HUES48 (cell line): ENCODE data around the gene HDAC1.

Experiments
- H3K27ac ChIP-seq: one replicate; pipeline ENCODE4 v1.7.0; 2013; ENCODE audit warnings: low read depth, low read length, inconsistent platforms
- H3K27me3 ChIP-seq: 2 replicates; pipeline ENCODE4 v1.6.1; 2013; ENCODE audit warnings: mild to moderate bottlenecking, low read length; ENCODE audit not compliant: control insufficient read depth, insufficient read depth
- H3K36me3 ChIP-seq: 2 replicates; pipeline ENCODE4 v1.6.1; 2013; ENCODE audit warnings: low read length; ENCODE audit not compliant: control insufficient read depth, insufficient read depth
- H3K4me1 ChIP-seq: 2 replicates; pipeline ENCODE4 v1.6.1; 2013; ENCODE audit warnings: mild to moderate bottlenecking, low read length; ENCODE audit not compliant: control insufficient read depth, insufficient read depth
- H3K4me3 ChIP-seq: 2 replicates; pipeline ENCODE4 v1.5.1; 2013; ENCODE audit warnings: mild to moderate bottlenecking, low read depth, low read length
- H3K9ac ChIP-seq: 2 replicates; pipeline ENCODE4 v1.6.1; 2013; ENCODE audit warnings: mild to moderate bottlenecking, low read depth, low read length, moderate library complexity
- H3K9me3 ChIP-seq: 2 replicates; pipeline ENCODE4 v1.6.1; 2013; ENCODE audit warnings: low read length; ENCODE audit not compliant: control insufficient read depth, insufficient read depth

HDAC1 gene

DNA sequence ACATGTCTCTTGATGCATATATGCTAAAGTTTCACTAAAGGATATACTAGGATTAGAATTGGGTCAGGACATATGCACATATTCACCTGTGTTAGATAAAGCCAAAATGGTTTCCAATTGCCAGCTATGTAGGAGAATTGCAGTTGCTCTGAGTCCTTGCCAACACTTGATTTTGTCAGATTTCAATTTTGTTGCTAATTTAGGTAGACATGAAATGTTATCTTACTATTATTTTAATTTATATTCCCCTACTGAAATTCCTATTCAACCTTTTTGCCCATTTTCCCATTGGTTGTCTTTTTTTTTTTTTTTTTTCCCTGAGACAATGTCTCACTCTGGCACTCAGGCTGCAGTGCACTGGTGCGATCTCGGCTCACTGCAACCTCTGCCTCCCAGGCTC lies 13.4 kb downstream of the HDAC1 start:
- Histone ChIP-seq H3K9ac (no peak overlapping the region), H3K4me1 (no peaks in the 10 kb centered on the region), H3K27me3 (no peaks in the 10 kb centered on the region), H3K27ac (no peak overlapping the region), H3K4me3 (no peak overlapping the region), H3K9me3 (no peaks in the 10 kb centered on the region), H3K36me3 (peaks cover 53% of the 10 kb centered on the region)

DNA sequence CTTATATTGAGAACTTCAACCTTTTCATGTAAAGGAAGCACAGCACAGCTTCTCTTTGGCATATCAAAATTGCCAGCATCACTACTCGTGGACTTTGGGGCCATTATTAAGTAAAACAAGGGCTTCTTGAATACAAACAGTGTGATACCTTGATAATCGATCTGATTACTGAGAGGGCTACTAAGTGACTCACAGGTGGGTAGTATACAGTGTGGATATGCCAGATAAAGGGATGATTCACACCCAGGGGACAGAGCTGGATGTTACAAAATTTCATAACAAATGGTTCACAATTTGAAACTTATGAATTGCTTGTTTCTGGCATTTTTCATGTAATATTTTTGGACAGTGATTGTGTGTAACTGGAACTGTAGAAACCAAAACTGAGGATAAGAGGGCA lies 15.4 kb downstream of the HDAC1 start:
- Histone ChIP-seq H3K4me3 (no peak overlapping the region), H3K27me3 (no peaks in the 10 kb centered on the region), H3K27ac (no peak overlapping the region), H3K4me1 (no peaks in the 10 kb centered on the region), H3K36me3 (peaks cover 47% of the 10 kb centered on the region), H3K9me3 (no peaks in the 10 kb centered on the region), H3K9ac (no peak overlapping the region)

DNA sequence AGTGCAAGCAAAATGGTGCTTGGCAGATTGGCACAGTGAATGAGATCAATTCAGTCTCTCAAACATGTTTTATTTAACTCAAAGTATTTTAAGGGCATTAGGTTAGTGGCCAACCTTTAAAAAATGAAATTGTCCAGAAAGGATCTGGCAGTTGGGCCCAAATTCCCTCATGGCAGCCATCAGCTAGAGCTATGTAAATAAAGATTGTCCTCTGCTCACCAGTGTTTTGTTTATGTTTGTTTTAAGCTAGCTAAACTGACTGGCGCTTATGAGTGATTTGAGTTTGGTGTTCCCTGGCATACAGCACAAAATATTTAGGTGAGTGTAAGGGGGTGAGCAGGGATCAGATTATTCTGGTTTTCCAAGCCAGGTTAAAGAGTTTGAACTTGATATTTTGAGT lies 18.1 kb downstream of the HDAC1 start:
- Histone ChIP-seq H3K4me1 (no peaks in the 10 kb centered on the region), H3K36me3 (peaks cover 24% of the 10 kb centered on the region), H3K27me3 (no peaks in the 10 kb centered on the region), H3K27ac (no peak overlapping the region), H3K9ac (no peak overlapping the region), H3K9me3 (no peaks in the 10 kb centered on the region), H3K4me3 (no peak overlapping the region)

DNA sequence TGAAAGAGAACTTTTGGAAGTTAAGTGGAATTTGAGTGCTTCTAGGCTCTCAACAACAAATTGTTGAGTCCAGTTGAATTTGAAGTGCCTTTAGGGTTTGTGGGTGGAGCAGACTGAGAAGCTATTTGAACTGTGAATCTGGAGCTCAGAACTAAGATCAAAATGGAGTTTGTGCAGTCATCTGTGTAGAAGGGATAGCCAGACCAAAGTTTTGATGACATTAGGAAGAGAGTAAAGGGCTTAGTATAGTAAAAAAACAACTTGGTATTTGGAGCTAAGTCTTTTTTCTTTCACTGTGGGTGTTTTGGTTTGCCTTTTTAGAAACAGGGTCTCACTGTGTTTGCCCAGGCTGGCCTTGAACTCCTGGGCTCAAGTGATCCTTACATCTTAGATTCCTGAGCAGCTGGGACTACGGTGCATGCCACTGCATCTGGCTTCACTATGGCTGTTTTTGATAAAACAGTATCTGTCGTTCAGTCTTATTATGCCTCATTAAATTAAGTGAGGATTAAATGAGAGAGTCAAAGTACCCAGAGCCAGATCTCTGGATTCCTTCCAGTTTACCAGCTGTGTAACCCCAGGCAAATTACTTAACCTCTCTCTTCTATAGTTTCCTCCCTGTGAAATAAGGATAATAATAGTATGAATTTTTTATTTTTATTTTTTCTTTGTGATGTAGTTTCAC lies 20.0 kb downstream of the HDAC1 start:
- Histone ChIP-seq H3K27me3 (no peaks in the 10 kb centered on the region), H3K9me3 (no peaks in the 10 kb centered on the region), H3K4me1 (no peaks in the 10 kb centered on the region), H3K27ac (no peak overlapping the region), H3K36me3 (peaks cover 13% of the 10 kb centered on the region), H3K9ac (no peak overlapping the region), H3K4me3 (no peak overlapping the region)

DNA sequence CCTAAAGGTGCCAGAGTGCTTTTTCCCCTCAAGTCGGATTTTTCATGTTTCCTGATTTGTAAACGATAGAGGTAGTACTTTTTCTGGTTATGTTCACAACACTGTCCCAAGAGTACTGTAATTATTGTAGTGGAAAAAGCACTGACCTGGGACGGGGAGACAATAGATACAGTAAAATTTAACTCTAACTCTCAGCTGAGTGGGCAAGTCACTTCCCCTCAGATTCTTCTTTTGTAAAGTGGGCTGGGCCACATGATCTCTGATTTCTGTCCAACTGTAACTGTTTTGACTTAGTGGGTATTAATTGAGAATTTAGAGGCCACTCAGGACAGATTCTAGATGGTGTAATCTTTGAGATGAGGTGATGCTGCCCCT lies 25.0 kb downstream of the HDAC1 start:
- Histone ChIP-seq H3K9me3 (no peaks in the 10 kb centered on the region), H3K4me3 (no peak overlapping the region), H3K27ac (no peak overlapping the region), H3K9ac (no peak overlapping the region), H3K4me1 (no peaks in the 10 kb centered on the region), H3K27me3 (no peaks in the 10 kb centered on the region), H3K36me3 (peaks cover 42% of the 10 kb centered on the region)

DNA sequence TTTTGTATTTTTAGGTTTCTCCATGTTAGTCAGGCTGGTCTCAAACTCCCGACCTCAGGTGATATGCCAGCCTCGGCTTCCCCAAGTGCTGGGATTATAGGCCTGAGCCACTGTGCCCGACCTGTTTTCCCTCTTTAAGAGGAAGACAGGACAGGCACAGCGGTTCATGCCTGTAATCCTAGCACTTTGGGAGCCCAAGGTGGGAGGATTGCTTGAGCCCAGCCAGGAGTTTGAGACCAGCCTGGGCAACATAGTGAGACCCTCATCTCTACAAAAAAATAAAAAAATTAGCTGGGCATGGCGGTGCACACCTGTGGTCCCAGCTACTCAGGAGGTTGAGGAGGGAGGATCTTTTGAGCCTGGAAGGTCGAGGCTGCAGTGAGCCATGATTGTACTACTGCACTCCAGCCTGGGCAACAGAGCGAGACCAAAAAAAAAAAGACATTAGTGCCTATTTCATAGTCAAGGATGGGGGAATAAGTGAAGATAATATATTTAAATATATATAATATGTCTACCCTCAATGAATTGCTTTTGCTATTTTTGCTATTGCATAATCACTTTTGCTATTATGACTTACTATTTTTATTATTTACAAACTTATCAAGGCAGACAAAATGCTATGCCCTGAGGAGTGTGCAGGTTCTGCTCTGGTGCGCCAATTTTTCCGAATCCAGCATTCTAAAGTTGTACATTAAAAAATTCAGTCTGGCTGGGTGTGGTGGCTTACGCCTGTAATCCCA lies 26.4 kb downstream of the HDAC1 start:
- Histone ChIP-seq H3K27me3 (no peaks in the 10 kb centered on the region), H3K4me3 (no peak overlapping the region), H3K9me3 (no peaks in the 10 kb centered on the region), H3K27ac (no peak overlapping the region), H3K9ac (no peak overlapping the region), H3K36me3 (peaks cover 47% of the 10 kb centered on the region), H3K4me1 (no peaks in the 10 kb centered on the region)

DNA sequence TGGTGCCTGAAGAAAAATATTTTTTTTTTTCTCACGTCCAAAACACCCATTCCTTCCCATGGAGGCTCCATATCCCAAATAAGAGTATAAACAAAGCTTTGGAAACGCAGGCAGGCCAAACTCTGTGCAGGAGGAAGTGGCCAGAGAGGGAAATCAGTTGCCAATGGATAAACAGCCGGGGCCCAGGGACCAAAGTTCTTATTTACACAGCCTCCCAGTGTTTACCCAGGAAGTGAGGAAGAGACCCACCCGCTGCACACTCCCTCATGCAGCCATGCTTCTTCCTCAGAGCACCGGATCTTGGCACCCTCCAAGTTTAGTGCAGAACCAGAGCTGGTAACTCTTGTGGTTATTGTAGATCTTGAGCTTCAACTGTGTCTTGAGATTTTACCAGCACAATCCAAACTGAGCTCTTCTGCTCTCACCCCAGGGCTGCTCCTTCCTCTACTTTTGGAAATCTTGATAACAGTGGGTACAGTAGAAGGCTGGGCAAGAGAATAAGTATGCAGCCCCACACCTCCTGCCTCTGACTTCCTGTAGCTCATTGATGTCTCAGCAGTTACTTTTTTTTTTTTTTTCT lies 29.9 kb downstream of the HDAC1 start:
- peak overlapping the region; percentile 42 for H3K27ac ChIP-seq
- H3K36me3 ChIP-seq, result peaks cover 71% of the 10 kb centered on the region
- no peaks in the 10 kb centered on the region for H3K9me3 ChIP-seq
- no peak overlapping the region for H3K9ac ChIP-seq
- H3K4me1 ChIP-seq, result no peaks in the 10 kb centered on the region
- H3K27me3 ChIP-seq, result no peaks in the 10 kb centered on the region
- no peak overlapping the region for H3K4me3 ChIP-seq

DNA sequence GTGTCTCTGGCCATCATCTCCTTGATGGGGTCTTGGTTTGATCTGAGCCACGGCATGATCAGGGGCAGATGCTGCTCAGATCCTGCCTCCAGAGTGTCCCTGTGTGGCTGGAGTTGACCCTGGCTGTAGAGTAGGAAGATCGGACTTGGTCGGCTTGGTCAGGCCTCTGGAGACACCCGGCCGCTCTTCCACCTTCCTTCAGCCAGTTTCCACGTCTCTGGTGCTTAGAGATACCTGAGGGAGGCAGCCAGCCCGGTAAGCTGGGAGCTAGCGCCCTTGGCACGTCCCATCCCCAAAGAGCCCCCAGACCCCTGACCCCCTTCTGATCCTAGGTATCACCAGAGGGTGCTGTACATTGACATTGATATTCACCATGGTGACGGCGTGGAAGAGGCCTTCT lies 35.3 kb downstream of the HDAC1 start:
- no peak overlapping the region for H3K27ac ChIP-seq
- no peak overlapping the region for H3K9ac ChIP-seq
- H3K9me3 ChIP-seq, result no peaks in the 10 kb centered on the region
- no peaks in the 10 kb centered on the region for H3K27me3 ChIP-seq
- peaks cover 88% of the 10 kb centered on the region for H3K36me3 ChIP-seq
- no peak overlapping the region for H3K4me3 ChIP-seq
- peaks cover 2% of the 10 kb centered on the region for H3K4me1 ChIP-seq

DNA sequence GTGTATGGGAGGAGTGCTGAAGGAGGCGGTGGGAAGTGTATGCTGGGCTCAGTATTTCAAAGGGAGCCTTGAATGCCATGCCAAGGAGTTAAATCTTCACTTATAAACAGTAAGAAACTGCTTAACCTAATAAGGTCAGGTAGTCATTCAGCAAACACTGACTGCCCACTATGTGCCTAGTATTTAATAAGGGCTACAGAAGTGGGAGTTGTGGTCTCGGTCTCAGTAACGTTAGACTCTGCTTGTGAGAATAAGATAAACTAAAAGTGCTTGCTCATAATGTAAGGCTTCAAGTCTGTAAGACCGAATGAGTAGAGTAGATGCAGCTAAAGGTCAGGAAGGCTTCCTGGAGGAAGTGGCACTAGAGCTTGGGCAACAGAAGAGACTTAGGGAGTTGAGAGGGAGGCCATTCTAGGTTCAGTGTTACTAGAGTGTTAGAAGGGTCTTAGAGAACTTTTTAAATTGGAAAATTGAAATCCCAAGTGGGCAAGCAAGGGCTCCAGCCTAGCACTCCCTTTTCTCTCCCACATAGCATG lies 38.1 kb downstream of the HDAC1 start:
- H3K9me3 ChIP-seq, result no peaks in the 10 kb centered on the region
- no peak overlapping the region for H3K4me3 ChIP-seq
- H3K4me1 ChIP-seq, result peaks cover 24% of the 10 kb centered on the region
- peaks cover 97% of the 10 kb centered on the region for H3K36me3 ChIP-seq
- H3K9ac ChIP-seq, result no peak overlapping the region
- H3K27ac ChIP-seq, result no peak overlapping the region
- H3K27me3 ChIP-seq, result no peaks in the 10 kb centered on the region

DNA sequence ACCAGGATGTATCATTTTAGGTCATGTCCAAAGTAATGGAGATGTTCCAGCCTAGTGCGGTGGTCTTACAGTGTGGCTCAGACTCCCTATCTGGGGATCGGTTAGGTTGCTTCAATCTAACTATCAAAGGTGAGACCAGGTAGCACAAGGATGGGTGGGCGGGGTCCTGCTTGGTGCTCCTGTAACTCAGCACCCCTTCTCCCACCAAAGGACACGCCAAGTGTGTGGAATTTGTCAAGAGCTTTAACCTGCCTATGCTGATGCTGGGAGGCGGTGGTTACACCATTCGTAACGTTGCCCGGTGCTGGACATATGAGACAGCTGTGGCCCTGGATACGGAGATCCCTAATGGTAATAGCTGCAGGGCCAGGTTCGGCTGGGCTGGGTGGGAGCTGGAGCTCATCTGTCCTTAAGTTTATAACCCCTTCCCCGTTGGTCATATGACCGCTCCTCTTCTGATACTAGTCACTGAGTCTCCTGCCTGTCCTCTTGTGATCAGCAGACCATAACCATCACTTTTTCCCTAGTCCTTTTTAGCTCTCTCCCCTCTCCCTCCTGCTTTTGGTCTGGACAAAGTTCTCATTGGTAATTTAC lies 38.8 kb downstream of the HDAC1 start:
- H3K9ac ChIP-seq, result no peak overlapping the region

DNA sequence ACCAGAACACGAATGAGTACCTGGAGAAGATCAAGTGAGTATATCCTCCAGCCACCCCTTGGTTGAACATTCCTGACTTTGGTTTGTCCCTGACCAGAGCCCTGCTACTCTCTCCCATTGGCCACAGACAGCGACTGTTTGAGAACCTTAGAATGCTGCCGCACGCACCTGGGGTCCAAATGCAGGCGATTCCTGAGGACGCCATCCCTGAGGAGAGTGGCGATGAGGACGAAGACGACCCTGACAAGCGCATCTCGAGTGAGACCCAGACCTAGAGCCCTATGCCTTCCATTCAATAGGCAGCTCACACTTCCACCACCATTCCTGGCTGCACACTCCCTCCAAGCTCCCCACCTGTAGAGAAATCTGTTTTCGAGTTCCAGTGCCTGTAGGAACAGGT lies 39.7 kb downstream of the HDAC1 start:
- H3K4me1 ChIP-seq, result peaks cover 25% of the 10 kb centered on the region
- H3K36me3 ChIP-seq, result peaks cover 82% of the 10 kb centered on the region
- H3K27ac ChIP-seq, result peak overlapping the region; percentile 74
- H3K9ac ChIP-seq, result no peak overlapping the region
- no peak overlapping the region for H3K4me3 ChIP-seq
- H3K9me3 ChIP-seq, result no peaks in the 10 kb centered on the region
- no peaks in the 10 kb centered on the region for H3K27me3 ChIP-seq

More for the DNA sequence above, 38.8 kb downstream of the HDAC1 start:
- H3K4me3 ChIP-seq, result no peak overlapping the region
- H3K27me3 ChIP-seq, result no peaks in the 10 kb centered on the region
- no peaks in the 10 kb centered on the region for H3K9me3 ChIP-seq
- peaks cover 90% of the 10 kb centered on the region for H3K36me3 ChIP-seq
- H3K27ac ChIP-seq, result no peak overlapping the region
- peaks cover 24% of the 10 kb centered on the region for H3K4me1 ChIP-seq
